ENCODE measurements around the gene FGF2. TPM values are rescaled to one million over a fixed set of nuclear protein-coding genes. Genes with fewer than 3 reads are reported as not detected.

FGF2 gene
- total RNA-seq, 1 donor from 2014 or later = 2.7 TPM

- Mint-ChIP-seq H3K4me3 (ENCODE audit: low read depth) (no peak overlapping the region), H3K36me3 (ENCODE audit: insufficient read depth) (peaks cover 9% of the 10 kb centered on the region)
- DNase-seq (ENCODE audit: low spot score, unreplicated experiment) = no peak
These were observed 68.2 kb downstream of the FGF2 start for GRCh38 chr4:122894827-122895226.

GRCh38 chr4:122895336-122895995, 68.8 kb downstream of the FGF2 start:
- Mint-ChIP-seq H3K4me3 (ENCODE audit: low read depth) (no peak overlapping the region), H3K4me1 (ENCODE audit: low read depth) (no peaks in the 10 kb centered on the region), H3K27me3 (no peaks in the 10 kb centered on the region), H3K9me3 (ENCODE audit: low read depth) (peaks cover 7% of the 10 kb centered on the region), H3K27ac (no peak overlapping the region), H3K36me3 (ENCODE audit: insufficient read depth) (peaks cover 12% of the 10 kb centered on the region)
- TF ChIP-seq, protein P1, sequence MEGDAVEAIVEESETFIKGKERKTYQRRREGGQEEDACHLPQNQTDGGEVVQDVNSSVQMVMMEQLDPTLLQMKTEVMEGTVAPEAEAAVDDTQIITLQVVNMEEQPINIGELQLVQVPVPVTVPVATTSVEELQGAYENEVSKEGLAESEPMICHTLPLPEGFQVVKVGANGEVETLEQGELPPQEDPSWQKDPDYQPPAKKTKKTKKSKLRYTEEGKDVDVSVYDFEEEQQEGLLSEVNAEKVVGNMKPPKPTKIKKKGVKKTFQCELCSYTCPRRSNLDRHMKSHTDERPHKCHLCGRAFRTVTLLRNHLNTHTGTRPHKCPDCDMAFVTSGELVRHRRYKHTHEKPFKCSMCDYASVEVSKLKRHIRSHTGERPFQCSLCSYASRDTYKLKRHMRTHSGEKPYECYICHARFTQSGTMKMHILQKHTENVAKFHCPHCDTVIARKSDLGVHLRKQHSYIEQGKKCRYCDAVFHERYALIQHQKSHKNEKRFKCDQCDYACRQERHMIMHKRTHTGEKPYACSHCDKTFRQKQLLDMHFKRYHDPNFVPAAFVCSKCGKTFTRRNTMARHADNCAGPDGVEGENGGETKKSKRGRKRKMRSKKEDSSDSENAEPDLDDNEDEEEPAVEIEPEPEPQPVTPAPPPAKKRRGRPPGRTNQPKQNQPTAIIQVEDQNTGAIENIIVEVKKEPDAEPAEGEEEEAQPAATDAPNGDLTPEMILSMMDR (IDR thresholded peaks at IDR 0.05; ENCODE audit: unreplicated experiment) = no peak
- DNase-seq (ENCODE audit: low spot score, unreplicated experiment) = no peak

More at GRCh38 chr4:122894827-122895226, 68.2 kb downstream of the FGF2 start:
- Mint-ChIP-seq H3K9me3 (ENCODE audit: low read depth) (peaks cover 4% of the 10 kb centered on the region), H3K27ac (no peak overlapping the region), H3K27me3 (no peaks in the 10 kb centered on the region), H3K4me1 (ENCODE audit: low read depth) (no peaks in the 10 kb centered on the region)
- TF ChIP-seq, protein P1 (IDR thresholded peaks at IDR 0.05; ENCODE audit: unreplicated experiment) = no peak

- H3K27me3 Mint-ChIP-seq = no peaks in the 10 kb centered on the region
- no peak overlapping the region for H3K4me3 Mint-ChIP-seq (ENCODE audit: low read depth)
- H3K27ac Mint-ChIP-seq = no peak overlapping the region
- TF ChIP-seq, protein P1 (IDR thresholded peaks at IDR 0.05; ENCODE audit: unreplicated experiment) = no peak
- no peak for DNase-seq (ENCODE audit: low spot score, unreplicated experiment)
- no peaks in the 10 kb centered on the region for H3K4me1 Mint-ChIP-seq (ENCODE audit: low read depth)
- peaks cover 12% of the 10 kb centered on the region for H3K36me3 Mint-ChIP-seq (ENCODE audit: insufficient read depth)
- H3K9me3 Mint-ChIP-seq (ENCODE audit: low read depth) = peaks cover 7% of the 10 kb centered on the region
These were observed 69.6 kb downstream of the FGF2 start for GRCh38 chr4:122896270-122896669.

DNA sequence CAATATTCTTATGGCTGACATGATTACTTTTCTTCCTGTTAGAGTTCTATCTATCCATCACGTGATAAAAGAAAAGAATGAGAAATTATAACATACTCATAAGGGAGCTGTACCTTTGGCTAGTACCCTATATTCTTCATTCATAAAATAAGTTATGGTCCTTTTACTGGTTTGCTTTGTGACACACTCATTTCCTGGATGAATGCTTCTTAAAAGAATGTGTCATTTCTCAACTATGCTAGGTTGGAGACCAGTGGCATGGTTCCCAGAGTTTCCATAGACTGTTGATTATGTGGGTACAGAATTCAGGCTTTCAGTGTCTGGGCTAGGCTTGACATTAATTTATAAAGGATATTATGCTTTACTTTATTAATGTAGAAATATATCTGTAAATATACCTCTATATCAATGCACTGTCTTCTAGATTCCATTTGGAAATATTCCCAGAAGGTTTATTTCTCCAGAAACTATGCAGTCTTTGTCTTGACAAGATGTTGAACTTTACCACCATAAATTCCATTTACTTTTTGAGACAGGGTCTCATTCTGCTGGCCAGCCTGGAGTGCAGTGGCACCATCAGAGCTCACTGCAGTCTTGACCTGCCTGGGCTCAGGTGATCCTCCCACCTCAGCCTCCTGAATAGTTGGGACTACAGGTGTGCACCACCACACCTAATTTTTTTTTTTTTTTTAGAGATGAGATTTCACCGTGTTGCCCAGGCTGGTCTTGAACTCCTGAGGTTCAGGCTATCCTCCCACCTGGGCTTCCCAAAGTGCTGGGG, 71.9 kb downstream of the FGF2 start:
- Mint-ChIP-seq H3K27ac (no peak overlapping the region), H3K27me3 (no peaks in the 10 kb centered on the region), H3K4me3 (ENCODE audit: low read depth) (no peak overlapping the region), H3K9me3 (ENCODE audit: low read depth) (peaks cover 7% of the 10 kb centered on the region), H3K4me1 (ENCODE audit: low read depth) (no peaks in the 10 kb centered on the region), H3K36me3 (ENCODE audit: insufficient read depth) (peaks cover 8% of the 10 kb centered on the region)
- TF ChIP-seq, protein P1 (IDR thresholded peaks at IDR 0.05; ENCODE audit: unreplicated experiment) = no peak
- DNase-seq (ENCODE audit: low spot score, unreplicated experiment) = no peak

DNA sequence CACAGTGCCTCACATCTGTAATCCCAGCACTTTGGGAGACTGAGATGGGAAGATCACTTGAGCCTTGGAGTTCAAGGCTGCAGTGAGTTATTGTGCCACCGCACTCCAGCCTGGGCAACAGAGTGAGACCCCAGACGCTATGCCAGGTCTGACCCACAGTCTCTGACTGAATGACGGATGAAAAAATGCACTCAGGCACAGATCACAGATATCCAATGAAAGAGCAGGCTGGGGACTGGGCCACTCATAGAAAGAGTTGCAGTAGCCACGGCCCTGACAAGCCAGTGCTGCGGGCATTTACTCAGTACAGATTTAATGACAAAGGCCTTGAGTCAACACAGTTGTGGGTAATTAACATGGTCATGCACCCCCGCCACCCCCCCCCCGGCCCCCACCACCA, 73.1 kb downstream of the FGF2 start:
- no peak overlapping the region for H3K27ac Mint-ChIP-seq
- no peak for DNase-seq (ENCODE audit: low spot score, unreplicated experiment)

More for the DNA sequence above, 73.1 kb downstream of the FGF2 start:
- Mint-ChIP-seq H3K27me3 (no peaks in the 10 kb centered on the region), H3K36me3 (ENCODE audit: insufficient read depth) (peaks cover 8% of the 10 kb centered on the region), H3K4me1 (ENCODE audit: low read depth) (no peaks in the 10 kb centered on the region), H3K4me3 (ENCODE audit: low read depth) (no peak overlapping the region), H3K9me3 (ENCODE audit: low read depth) (peaks cover 7% of the 10 kb centered on the region)
- TF ChIP-seq, protein P1 (IDR thresholded peaks at IDR 0.05; ENCODE audit: unreplicated experiment) = no peak
